HG02588 (cell line): ENCODE data around the gene S100A1.
A peak's percentile ranks its signal among the peaks of the same experiment; 100 is the strongest.
"Not testable (repeated sequence)": the region's sequence is repeated elsewhere in the genome, so short reads cannot be mapped to it uniquely, and the experiment has no call there.

Source experiments
- ATAC-seq: cut with Tn5 transposase; IDR thresholded peaks from one replicate; pipeline ENCODE4 v1.9.1; 2021; ENCODE audit warnings: mild to moderate bottlenecking, moderate library complexity; ENCODE audit not compliant: unreplicated experiment

S100A1 gene

GRCh38 chr1:153651771-153652170, 23.5 kb downstream of the S100A1 start:
- no peak for ATAC-seq

GRCh38 chr1:153652805-153653500, 24.7 kb downstream of the S100A1 start:
- ATAC-seq, result no peak

GRCh38 chr1:153655333-153655732, 27.1 kb downstream of the S100A1 start:
- ATAC-seq, result no peak

- ATAC-seq, result peak; percentile 88
Measured at GRCh38 chr1:153658400-153659174, 30.4 kb downstream of the S100A1 start, which contains the start of gene SNAPIN. SNAPIN (plus strand) TSS chr1:153658703; CDS start chr1:153658744, 41 bp downstream.

- no peak for ATAC-seq
Measured at GRCh38 chr1:153659175-153659534, 30.9 kb downstream of the S100A1 start.

GRCh38 chr1:153659656-153660055, 31.4 kb downstream of the S100A1 start:
- no peak for ATAC-seq

- no peak for ATAC-seq
Measured at GRCh38 chr1:153661111-153661708, 33.0 kb downstream of the S100A1 start.

GRCh38 chr1:153662269-153662668, 34.0 kb downstream of the S100A1 start:
- ATAC-seq, result no peak

- no peak for ATAC-seq
Measured at GRCh38 chr1:153663211-153663610, 35.0 kb downstream of the S100A1 start.

- no peak for ATAC-seq
Measured at GRCh38 chr1:153667439-153667838, 39.2 kb downstream of the S100A1 start.

GRCh38 chr1:153668672-153669071, 40.4 kb downstream of the S100A1 start:
- ATAC-seq, result not testable (repeated sequence)

GRCh38 chr1:153669606-153670005, 41.4 kb downstream of the S100A1 start:
- ATAC-seq, result no peak

- peak; percentile 2 for ATAC-seq
Measured at GRCh38 chr1:153670257-153670858, 42.1 kb downstream of the S100A1 start.

- ATAC-seq, result peak; percentile 85
Measured at GRCh38 chr1:153670859-153671627, 42.8 kb downstream of the S100A1 start, which contains the start of gene ILF2. ILF2 (minus strand) TSS chr1:153670993; CDS start chr1:153670922, 71 bp downstream.

GRCh38 chr1:153671628-153672353, 43.6 kb downstream of the S100A1 start:
- not testable (repeated sequence) for ATAC-seq

GRCh38 chr1:153673511-153673910, 45.3 kb downstream of the S100A1 start:
- no peak for ATAC-seq

- ATAC-seq, result no peak
Measured at GRCh38 chr1:153677718-153678518, 49.7 kb downstream of the S100A1 start.

- ATAC-seq, result no peak
Measured at GRCh38 chr1:153678519-153679336, 50.5 kb downstream of the S100A1 start, which contains the start of gene NPR1. NPR1 (plus strand) TSS chr1:153678688; CDS start chr1:153679109, 421 bp downstream.
